Esophagus squamous epithelium (tissue), 5 donors: ENCODE measurements around the gene CNTF. TPM values are rescaled to one million over a fixed set of nuclear protein-coding genes. Genes with fewer than 3 reads are reported as not detected.

Source experiments
- DNase-seq: peaks from one replicate; lab custom pipeline; 2025; lab: John Stamatoyannopoulos, UW
- H3K27ac ChIP-seq, 4 donors: fragments of 200-600 bp; sonication (generic); one replicate each; pipeline ENCODE4 v1.5.1; 2016 to 2019; ENCODE audit warnings: mild to moderate bottlenecking in 1 of 4
- H3K27me3 ChIP-seq, 4 donors: fragments of 200-600 bp; sonication (generic); 1 replicate in 3 of 4; 2 replicates in 1 of 4; pipeline versions ENCODE4 v1.5.1 to v1.6.0; 2017 to 2021; ENCODE audit warnings: antibody characterized with exemption in 1 of 4
- H3K36me3 ChIP-seq, 3 donors: fragments of 200-600 bp; sonication (generic); one replicate each; pipeline ENCODE4 v1.5.1; 2016 to 2019
- H3K4me1 ChIP-seq, 3 donors: fragments of 200-600 bp; sonication (generic); one replicate each; pipeline ENCODE4 v1.5.1; 2017 to 2019
- H3K4me3 ChIP-seq, 4 donors: fragments of 200-600 bp; sonication (generic); 1 replicate in 3 of 4; 2 replicates in 1 of 4; pipeline ENCODE4 v1.5.1; 2016 to 2019; ENCODE audit warnings: mild to moderate bottlenecking in 2 of 4, moderate library complexity in 1 of 4
- H3K9me3 ChIP-seq, 3 donors: fragments of 200-600 bp; sonication (generic); one replicate each; pipeline ENCODE4 v1.5.1; 2016 to 2019
- CTCF ChIP-seq, 6 experiments: fragments of 450-650 bp in 4 of 6; fragments of 200-600 bp in 2 of 6; sonication (generic) in 2 of 6; IDR thresholded peaks; one replicate each; pipeline ENCODE4 v1.5.1; 2016 to 2019; ENCODE audit warnings: antibody characterized with exemption in 6 of 6, mild to moderate bottlenecking in 4 of 6, moderate library complexity in 4 of 6
- POLR2A ChIP-seq, 4 donors: fragments of 450-650 bp; IDR thresholded peaks; one replicate each; pipeline ENCODE4 v1.6.1; 2017; ENCODE audit warnings: antibody characterized with exemption in 4 of 4, mild to moderate bottlenecking in 4 of 4, moderate library complexity in 3 of 4
- WGBS, 2 donors: methylation state at CpG; one replicate each; pipeline ENCODE4 v1.1.5; 2018; 5-methylcytosine and 5-hydroxymethylcytosine counted together
- intact Hi-C: fragments of 100-400 bp; cut with DNase I; formaldehyde crosslinking; loops from one replicate; pipeline ENCODE4 v1.15.0; 2022
- total RNA-seq, 4 donors: library from RNA; depleted of rRNA; stranded (reverse); fragments of >200 nt; gene quantifications; one replicate each; pipeline ENCODE4 v1.1.0, GENCODE V29; 2016
- donor health status: DM: yes; HTN: yes; CAD: no.

The CNTF gene
- total RNA-seq, 4 donors from 2014 or later, result 0.53 to 3.2 (median 1.2) TPM

GRCh38 chr11:58674609-58675008, 52.1 kb downstream of the CNTF start:
- Histone ChIP-seq H3K36me3 (no peaks in the 10 kb centered on the region), H3K4me3 (no peak overlapping the region), H3K9me3 (no peaks in the 10 kb centered on the region), H3K27ac (no peak overlapping the region), H3K27me3 (peaks cover 0 to 7% (median 0%) of the 10 kb centered on the region in 4 donors), H3K4me1 (no peaks in the 10 kb centered on the region)
- DNase-seq, result no peak
- TF ChIP-seq CTCF (IDR thresholded peaks at IDR 0.05), result no peak
- no peak for TF ChIP-seq POLR2A (IDR thresholded peaks at IDR 0.05)
- intact Hi-C loops, result no loop called here
- 79 to 85% methylated on average over 9 to 12 of the region's 12 CpGs for WGBS, 2 donors

Other genes with a start within 250 kb of the CNTF start
- not detected for gene OR5B3, start 215.8 kb upstream of the CNTF start, total RNA-seq
- gene OR5B2, start 194.5 kb upstream of the CNTF start, total RNA-seq, result not detected
- not detected for gene OR5B12, start 180.4 kb upstream of the CNTF start, total RNA-seq
- gene OR5B21, start 114.6 kb upstream of the CNTF start, total RNA-seq, result not detected
- 10 to 100 TPM in 1 of 4 donors, 1 to 10 TPM in 3; 1.7 to 12.4 (median 4.4) TPM for gene LPXN, start 46.8 kb upstream of the CNTF start, total RNA-seq
- 10 to 100 TPM; 26.6 to 48.6 (median 40.5) TPM for gene ZFP91, start 43.6 kb upstream of the CNTF start, total RNA-seq
- gene GLYAT, start 109.3 kb downstream of the CNTF start, total RNA-seq, result not detected
- gene GLYATL2, start 222.0 kb downstream of the CNTF start, total RNA-seq, result 1 to 10 TPM in 1 of 4 donors, under 1 TPM in 1, not detected in 2; 0.38 to 2.9 TPM